Measurements from ENCODE around the gene COL3A1. TPM values are rescaled to one million over a fixed set of nuclear protein-coding genes. Genes with fewer than 3 reads are reported as not detected.

Gene COL3A1
- total and polyA plus RNA-seq, 12 donors: 33.5 to 700 (median 73.5) TPM

DNA sequence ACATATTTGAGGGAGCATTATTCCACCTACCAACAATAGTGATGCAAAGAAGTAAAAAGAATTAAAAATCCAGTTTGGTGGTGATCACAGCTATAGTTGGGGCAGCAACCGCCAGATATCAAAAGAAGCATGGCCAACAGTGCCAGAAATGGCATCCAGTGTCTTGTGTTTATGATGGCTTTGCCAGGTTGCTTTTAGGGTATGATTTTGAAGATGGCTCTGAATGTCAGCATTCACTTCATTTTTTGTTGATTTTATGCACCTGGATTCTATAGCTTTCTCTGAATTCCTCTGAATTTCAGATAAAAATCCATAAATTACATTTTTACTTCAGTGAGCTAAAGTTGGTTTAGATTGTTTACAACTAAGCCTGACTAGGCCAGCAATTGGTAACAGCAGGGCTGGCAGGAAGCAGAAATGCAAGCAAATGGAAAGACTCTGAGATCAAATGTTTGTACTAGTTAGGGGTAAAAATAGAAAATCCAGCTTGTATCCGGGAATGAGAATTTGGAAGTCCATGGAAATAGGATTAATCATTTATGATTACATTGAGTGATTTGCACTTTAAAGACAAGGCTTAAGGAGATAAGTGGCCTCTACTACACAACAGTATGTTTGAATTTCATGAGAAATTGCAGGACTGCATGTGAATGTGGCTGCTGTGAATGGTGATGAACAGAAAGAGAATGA lies 40.4 kb downstream of the COL3A1 start:
- Histone ChIP-seq H3K27ac (peak overlapping the region in 3 of 10 donors; percentile 11 to 28 (median 12)), H3K36me3 (peaks cover 0 to 35% (median 0%) of the 10 kb centered on the region in 9 donors), H3K4me3 (no peak overlapping the region), H3K9me3 (no peaks in the 10 kb centered on the region), H3K27me3 (no peaks in the 10 kb centered on the region), H3K4me1 (peaks cover 0 to 10% (median 0%) of the 10 kb centered on the region in 9 donors)
- DNase-seq: no peak
- peak in 1 of 8 donors; percentile 25 for ATAC-seq
- 60 to 64% methylated on average over 2 of the region's 2 CpGs for WGBS, 2 donors
- intact Hi-C loops (cut with DNase I): no loop called here
- TF ChIP-seq, protein P1, sequence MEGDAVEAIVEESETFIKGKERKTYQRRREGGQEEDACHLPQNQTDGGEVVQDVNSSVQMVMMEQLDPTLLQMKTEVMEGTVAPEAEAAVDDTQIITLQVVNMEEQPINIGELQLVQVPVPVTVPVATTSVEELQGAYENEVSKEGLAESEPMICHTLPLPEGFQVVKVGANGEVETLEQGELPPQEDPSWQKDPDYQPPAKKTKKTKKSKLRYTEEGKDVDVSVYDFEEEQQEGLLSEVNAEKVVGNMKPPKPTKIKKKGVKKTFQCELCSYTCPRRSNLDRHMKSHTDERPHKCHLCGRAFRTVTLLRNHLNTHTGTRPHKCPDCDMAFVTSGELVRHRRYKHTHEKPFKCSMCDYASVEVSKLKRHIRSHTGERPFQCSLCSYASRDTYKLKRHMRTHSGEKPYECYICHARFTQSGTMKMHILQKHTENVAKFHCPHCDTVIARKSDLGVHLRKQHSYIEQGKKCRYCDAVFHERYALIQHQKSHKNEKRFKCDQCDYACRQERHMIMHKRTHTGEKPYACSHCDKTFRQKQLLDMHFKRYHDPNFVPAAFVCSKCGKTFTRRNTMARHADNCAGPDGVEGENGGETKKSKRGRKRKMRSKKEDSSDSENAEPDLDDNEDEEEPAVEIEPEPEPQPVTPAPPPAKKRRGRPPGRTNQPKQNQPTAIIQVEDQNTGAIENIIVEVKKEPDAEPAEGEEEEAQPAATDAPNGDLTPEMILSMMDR (IDR thresholded peaks at IDR 0.05): no peak

DNA sequence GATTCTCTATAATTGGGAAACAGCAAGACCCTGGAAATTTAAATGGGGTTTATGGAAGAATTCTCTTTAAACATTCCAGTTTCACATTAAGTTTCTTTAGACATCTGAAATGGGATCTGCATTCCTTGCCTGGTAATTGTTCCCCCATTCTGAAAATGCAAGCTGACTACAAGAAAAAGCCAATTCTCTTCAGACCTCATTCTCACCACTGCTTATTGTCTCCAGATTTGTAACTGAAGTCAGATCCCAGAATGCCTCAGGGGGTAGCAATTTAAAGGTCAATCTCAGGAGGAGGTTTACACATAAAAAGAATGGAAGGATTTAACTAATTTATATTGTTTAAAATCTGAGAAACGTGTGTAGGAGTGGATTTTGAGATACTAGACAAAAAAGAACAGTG lies 41.2 kb downstream of the COL3A1 start:
- no peak for DNase-seq
- no peak for ATAC-seq
- 57 to 72% methylated on average over 1 of the region's 1 CpG for WGBS, 2 donors
- Histone ChIP-seq H3K27ac (peak overlapping the region in 2 of 10 donors; percentile 11 to 12), H3K4me1 (peaks cover 0 to 10% (median 0%) of the 10 kb centered on the region in 9 donors), H3K27me3 (no peaks in the 10 kb centered on the region), H3K36me3 (peaks cover 0 to 27% (median 0%) of the 10 kb centered on the region in 9 donors), H3K4me3 (no peak overlapping the region), H3K9me3 (no peaks in the 10 kb centered on the region)
- TF ChIP-seq, protein P1 (IDR thresholded peaks at IDR 0.05): no peak
- intact Hi-C loops (cut with DNase I): no loop called here

DNA sequence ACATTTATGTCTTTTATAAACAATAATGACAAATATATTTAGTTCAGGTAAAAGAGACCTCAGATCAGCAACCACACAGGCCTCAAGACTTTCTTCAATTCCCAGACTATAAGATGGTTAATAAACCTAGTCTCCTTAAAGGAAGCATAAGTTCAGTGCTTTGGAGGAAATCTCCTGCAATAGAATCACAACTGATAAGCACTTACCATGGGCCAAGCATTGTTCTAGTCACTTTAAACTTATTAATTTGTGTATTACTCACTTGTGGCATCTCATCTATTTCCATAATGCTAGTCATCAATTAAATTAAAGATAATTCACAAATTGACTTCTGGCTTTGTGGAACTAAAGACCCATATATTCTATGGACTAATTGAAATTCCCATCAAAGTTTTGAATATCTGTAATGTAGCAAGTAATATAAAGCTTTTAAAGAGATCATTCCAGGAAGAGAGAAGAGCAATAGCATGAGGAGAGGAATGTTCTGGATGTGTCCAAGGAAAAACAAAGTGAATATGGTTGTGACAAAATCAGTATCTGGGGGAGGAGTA lies 42.2 kb downstream of the COL3A1 start:
- TF ChIP-seq, protein P1 (IDR thresholded peaks at IDR 0.05): no peak
- Histone ChIP-seq H3K9me3 (no peaks in the 10 kb centered on the region), H3K4me3 (no peak overlapping the region), H3K27me3 (no peaks in the 10 kb centered on the region), H3K36me3 (peaks cover 0 to 17% (median 0%) of the 10 kb centered on the region in 9 donors), H3K4me1 (peaks cover 0 to 10% (median 0%) of the 10 kb centered on the region in 9 donors), H3K27ac (no peak overlapping the region)
- DNase-seq: no peak
- ATAC-seq: no peak
- intact Hi-C loops (cut with DNase I): no loop called here

DNA sequence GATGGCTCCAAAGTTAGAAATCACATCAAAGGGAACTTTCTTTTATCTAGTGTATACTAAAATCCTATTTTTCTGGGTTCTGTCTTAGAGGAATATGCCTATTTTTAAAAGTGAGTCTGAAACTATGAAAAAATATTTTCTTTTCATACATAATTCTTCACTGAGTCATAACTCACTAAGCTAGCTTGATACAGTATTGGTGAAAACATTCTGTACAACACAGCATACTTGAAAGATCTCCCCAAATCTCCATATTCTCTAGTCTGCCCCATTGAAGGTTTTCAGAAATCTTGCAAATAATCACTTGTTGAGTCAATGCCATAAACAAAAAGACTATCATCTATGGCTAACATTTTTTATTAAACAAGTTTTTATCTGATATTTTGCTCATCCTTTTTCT lies 44.5 kb downstream of the COL3A1 start:
- Histone ChIP-seq H3K4me3 (no peak overlapping the region), H3K27me3 (no peaks in the 10 kb centered on the region), H3K4me1 (peaks cover 0 to 10% (median 0%) of the 10 kb centered on the region in 9 donors), H3K9me3 (no peaks in the 10 kb centered on the region), H3K36me3 (no peaks in the 10 kb centered on the region), H3K27ac (no peak overlapping the region)
- TF ChIP-seq, protein P1 (IDR thresholded peaks at IDR 0.05): no peak
- ATAC-seq (no peak), DNase-seq (no peak)
- intact Hi-C loops (cut with DNase I): no loop called here
